Fibroblast of upper back skin (primary cell): ENCODE data around the gene SQSTM1.

Source experiments
- DNase-seq: peaks from one replicate; pipeline ENCODE4 v3.0.0-alpha.2; 2013

Gene SQSTM1

GRCh38 chr5:179795049-179795862 is 25.4 kb upstream of the SQSTM1 start:
- DNase-seq, result no peak

- DNase-seq, result peak; percentile 68
Measured at GRCh38 chr5:179795863-179796833, 24.6 kb upstream of the SQSTM1 start.

GRCh38 chr5:179796877-179797608 is 23.7 kb upstream of the SQSTM1 start:
- DNase-seq, result no peak

- no peak for DNase-seq
Measured at GRCh38 chr5:179797741-179798140, 23.0 kb upstream of the SQSTM1 start.

GRCh38 chr5:179798144-179798770 is 22.4 kb upstream of the SQSTM1 start:
- DNase-seq, result no peak

- no peak for DNase-seq
Measured at GRCh38 chr5:179798771-179799643, 21.7 kb upstream of the SQSTM1 start.

GRCh38 chr5:179799644-179799973 is 21.1 kb upstream of the SQSTM1 start:
- no peak for DNase-seq

GRCh38 chr5:179800071-179800695 is 20.5 kb upstream of the SQSTM1 start:
- DNase-seq, result no peak

- DNase-seq, result no peak
Measured at GRCh38 chr5:179800696-179801201, 20.0 kb upstream of the SQSTM1 start.

- DNase-seq, result peak; percentile 51
Measured at GRCh38 chr5:179801304-179802206, 19.1 kb upstream of the SQSTM1 start.

- DNase-seq, result no peak
Measured at GRCh38 chr5:179802207-179802883, 18.4 kb upstream of the SQSTM1 start.

- DNase-seq, result no peak
Measured at GRCh38 chr5:179802950-179803562, 17.6 kb upstream of the SQSTM1 start.

GRCh38 chr5:179803651-179804554 is 16.8 kb upstream of the SQSTM1 start:
- DNase-seq, result no peak

- DNase-seq, result no peak
Measured at GRCh38 chr5:179804555-179804947, 16.2 kb upstream of the SQSTM1 start.

GRCh38 chr5:179805070-179805528 is 15.6 kb upstream of the SQSTM1 start:
- no peak for DNase-seq

- DNase-seq, result peak; percentile 22
Measured at GRCh38 chr5:179805529-179806249, 15.0 kb upstream of the SQSTM1 start.
